ENCODE data around the gene KIF3A. TPM values are rescaled to one million over a fixed set of nuclear protein-coding genes. Genes with fewer than 3 reads are reported as not detected.

The KIF3A gene
- total RNA-seq, 1 donor from 2014 or later: 9.2 TPM

DNA sequence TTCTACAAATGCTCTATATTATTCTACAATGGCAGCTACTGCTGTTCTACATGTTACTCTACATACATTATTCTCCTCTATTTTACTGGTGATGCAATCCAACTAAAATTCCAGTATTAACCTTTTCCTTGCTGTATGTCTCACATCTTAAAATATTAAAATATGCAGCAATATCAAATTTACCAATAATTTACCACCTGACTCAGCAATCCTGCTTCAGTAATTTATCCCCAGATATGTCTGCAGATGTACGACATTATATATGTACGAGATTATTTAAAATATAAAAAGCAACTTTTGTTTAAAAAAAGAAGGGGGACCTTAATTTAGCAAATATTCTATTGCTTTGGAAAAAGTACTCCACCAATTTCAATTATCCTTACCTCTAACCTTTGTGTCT lies 11.6 kb downstream of the KIF3A start:
- Mint-ChIP-seq H3K27me3 (no peaks in the 10 kb centered on the region), H3K36me3 (ENCODE audit: low read depth) (peaks cover 35% of the 10 kb centered on the region), H3K4me3 (no peak overlapping the region), H3K27ac (no peak overlapping the region), H3K9me3 (no peaks in the 10 kb centered on the region), H3K4me1 (no peaks in the 10 kb centered on the region)
- ATAC-seq (ENCODE audit: low read depth): no peak
- TF ChIP-seq, protein P1, sequence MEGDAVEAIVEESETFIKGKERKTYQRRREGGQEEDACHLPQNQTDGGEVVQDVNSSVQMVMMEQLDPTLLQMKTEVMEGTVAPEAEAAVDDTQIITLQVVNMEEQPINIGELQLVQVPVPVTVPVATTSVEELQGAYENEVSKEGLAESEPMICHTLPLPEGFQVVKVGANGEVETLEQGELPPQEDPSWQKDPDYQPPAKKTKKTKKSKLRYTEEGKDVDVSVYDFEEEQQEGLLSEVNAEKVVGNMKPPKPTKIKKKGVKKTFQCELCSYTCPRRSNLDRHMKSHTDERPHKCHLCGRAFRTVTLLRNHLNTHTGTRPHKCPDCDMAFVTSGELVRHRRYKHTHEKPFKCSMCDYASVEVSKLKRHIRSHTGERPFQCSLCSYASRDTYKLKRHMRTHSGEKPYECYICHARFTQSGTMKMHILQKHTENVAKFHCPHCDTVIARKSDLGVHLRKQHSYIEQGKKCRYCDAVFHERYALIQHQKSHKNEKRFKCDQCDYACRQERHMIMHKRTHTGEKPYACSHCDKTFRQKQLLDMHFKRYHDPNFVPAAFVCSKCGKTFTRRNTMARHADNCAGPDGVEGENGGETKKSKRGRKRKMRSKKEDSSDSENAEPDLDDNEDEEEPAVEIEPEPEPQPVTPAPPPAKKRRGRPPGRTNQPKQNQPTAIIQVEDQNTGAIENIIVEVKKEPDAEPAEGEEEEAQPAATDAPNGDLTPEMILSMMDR (IDR thresholded peaks at IDR 0.05): no peak
- intact Hi-C loops (cut with micrococcal nuclease): no loop called here
- DNase-seq: no peak
- CTCF ChIA-PET: interaction anchor here (1.0 kb wide), 1 partner anchor 198 kb away, joined by 3 read pairs; no protein-coding TSS in a partner anchor
- POLR2A ChIA-PET: no interaction called here

DNA sequence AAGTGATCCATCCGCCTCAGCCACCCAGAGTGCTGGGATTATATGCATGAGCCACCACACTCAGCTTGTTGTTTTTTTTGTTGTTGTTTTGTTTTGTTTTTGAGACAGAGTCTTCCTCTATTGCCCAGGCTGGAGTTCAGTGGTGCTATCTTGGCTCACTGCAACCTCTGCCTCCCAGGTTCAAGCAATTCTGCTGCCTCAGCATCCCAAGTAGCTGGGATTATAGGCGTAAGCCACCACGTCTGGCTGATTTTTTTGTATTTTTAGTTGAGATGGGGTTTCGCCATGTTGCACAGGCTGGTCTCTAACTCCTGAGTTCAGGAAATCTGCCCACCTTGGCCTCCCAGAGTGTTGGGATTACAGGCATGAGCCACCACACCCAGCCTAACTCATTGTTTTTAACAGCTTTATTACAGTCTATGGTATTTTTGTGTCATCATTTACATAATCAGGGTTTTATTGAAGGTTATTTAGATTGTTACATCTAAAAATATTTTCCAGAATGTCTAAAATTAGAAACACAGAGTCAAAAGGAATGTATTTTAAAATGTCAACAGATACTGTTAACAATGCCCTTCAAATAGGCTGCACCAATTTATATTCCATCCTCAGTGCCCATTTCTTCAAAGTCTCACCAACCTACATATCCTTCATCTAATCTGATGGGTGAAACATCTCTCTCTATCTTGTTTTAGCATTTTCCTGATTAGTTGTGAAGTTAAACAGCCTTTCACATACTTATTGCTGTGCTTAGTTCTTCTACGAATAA lies 18.6 kb downstream of the KIF3A start:
- TF ChIP-seq, protein P1 (IDR thresholded peaks at IDR 0.05): no peak
- Mint-ChIP-seq H3K27me3 (no peaks in the 10 kb centered on the region), H3K4me3 (no peak overlapping the region), H3K36me3 (ENCODE audit: low read depth) (peaks cover 27% of the 10 kb centered on the region), H3K4me1 (no peaks in the 10 kb centered on the region), H3K27ac (no peak overlapping the region), H3K9me3 (no peaks in the 10 kb centered on the region)
- ChIA-PET CTCF (no interaction called here), POLR2A (no interaction called here)
- intact Hi-C loops (cut with micrococcal nuclease): no loop called here
- ATAC-seq (ENCODE audit: low read depth): no peak
- DNase-seq: no peak

DNA sequence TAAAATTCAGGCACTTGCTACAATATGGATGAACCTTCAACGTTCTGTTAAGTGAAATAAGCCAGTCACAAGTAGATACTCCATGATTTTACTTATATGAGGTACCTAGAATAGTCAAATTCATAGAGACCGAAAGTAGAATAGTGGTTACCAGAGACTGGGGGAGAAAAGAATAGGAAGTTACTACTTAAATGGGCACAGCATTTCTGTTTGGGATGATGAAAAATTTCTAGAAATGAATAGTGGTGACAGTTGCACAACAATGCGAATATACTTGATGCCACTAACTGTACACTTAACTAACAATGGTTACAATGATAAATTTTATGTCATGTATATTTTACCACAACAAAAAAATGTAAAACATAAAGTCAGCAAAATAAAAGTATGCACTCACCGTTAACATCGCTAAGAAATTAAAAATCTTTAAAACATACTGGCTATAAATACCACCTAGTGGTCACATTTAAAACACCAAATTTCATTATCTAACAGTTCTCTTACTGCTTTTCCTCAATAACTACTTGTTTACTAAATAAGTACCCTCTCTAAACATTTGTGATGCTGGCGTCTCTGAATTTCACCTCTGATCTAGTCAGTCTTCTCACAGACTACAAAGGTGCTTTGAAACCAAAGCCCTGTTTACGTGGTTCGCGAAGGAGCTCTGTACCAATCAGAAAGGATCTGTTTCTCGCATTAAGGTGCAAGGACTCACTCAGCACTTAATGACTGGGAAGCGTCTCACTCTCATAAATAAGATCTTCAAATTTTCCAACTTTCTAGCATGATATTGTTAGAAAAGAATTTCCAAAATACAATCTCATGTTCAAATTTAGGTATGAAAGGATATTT lies 22.7 kb downstream of the KIF3A start:
- ChIA-PET POLR2A (no interaction called here), CTCF (interaction anchor here (0.7 to 2.2 kb wide), 4 partner anchors 187 to 330 kb away, joined by 3 to 11 read pairs (median 4); no protein-coding TSS in a partner anchor)
- DNase-seq (no peak), ATAC-seq (ENCODE audit: low read depth) (no peak)
- TF ChIP-seq, protein P1 (IDR thresholded peaks at IDR 0.05): no peak
- Mint-ChIP-seq H3K9me3 (no peaks in the 10 kb centered on the region), H3K27ac (no peak overlapping the region), H3K4me3 (no peak overlapping the region), H3K27me3 (no peaks in the 10 kb centered on the region), H3K36me3 (ENCODE audit: low read depth) (peaks cover 18% of the 10 kb centered on the region), H3K4me1 (no peaks in the 10 kb centered on the region)
- intact Hi-C loops (cut with micrococcal nuclease): loop anchor here (1.0 kb wide), 3 partner anchors 188 to 329 kb away; no protein-coding TSS in a partner anchor

DNA sequence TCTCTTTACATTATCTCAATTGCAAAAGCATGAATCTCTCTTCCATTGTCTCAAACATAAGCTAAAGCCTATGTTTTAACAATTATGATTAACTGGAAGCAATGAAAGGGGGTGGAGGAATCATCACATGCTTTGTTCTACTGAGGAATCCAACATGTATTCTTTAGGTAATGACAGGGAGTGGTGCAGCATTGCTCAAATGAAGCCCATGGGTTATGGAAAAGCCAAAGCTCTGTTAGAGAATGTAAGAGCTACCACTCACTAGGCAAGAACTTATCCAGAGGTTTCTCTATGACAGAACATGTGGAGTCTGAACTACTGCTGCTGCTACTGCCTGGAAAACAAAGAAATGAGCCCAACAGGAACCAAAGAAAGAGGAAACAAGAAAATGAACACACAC lies 28.7 kb downstream of the KIF3A start:
- Mint-ChIP-seq H3K36me3 (ENCODE audit: low read depth) (peaks cover 15% of the 10 kb centered on the region), H3K27me3 (no peaks in the 10 kb centered on the region), H3K9me3 (no peaks in the 10 kb centered on the region), H3K4me1 (no peaks in the 10 kb centered on the region), H3K27ac (no peak overlapping the region), H3K4me3 (no peak overlapping the region)
- CTCF ChIA-PET: interaction anchor here (0.6 kb wide), 1 partner anchor 8 kb away, joined by 3 read pairs; no protein-coding TSS in a partner anchor
- no peak for ATAC-seq (ENCODE audit: low read depth)
- TF ChIP-seq, protein P1 (IDR thresholded peaks at IDR 0.05): no peak
- no peak for DNase-seq
- intact Hi-C loops (cut with micrococcal nuclease): no loop called here
- POLR2A ChIA-PET: no interaction called here

DNA sequence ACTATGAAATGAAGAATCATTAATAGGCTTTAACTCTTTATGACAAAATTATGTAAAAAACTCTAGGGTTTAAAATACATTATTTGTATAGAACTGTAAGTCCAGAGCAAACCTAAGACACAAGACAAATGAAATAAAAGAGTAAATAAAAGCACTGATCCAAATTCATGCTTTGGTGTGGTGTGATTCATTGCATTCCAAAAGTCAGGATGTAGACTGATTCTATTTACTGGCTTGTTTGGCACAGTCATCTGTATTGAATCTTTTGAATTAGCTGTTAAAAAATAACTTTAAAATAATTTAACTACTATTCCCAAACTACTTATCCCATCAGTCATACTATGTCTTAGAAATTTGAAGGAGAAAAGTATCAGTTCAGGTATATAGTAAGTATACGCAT lies 32.5 kb downstream of the KIF3A start:
- ChIA-PET CTCF (no interaction called here), POLR2A (no interaction called here)
- H3K27me3 Mint-ChIP-seq: no peaks in the 10 kb centered on the region
- DNase-seq (no peak), ATAC-seq (ENCODE audit: low read depth) (no peak)
- H3K36me3 Mint-ChIP-seq (ENCODE audit: low read depth): peaks cover 35% of the 10 kb centered on the region
- TF ChIP-seq, protein P1 (IDR thresholded peaks at IDR 0.05): no peak
- intact Hi-C loops (cut with micrococcal nuclease): no loop called here
- no peak overlapping the region for H3K27ac Mint-ChIP-seq
- no peaks in the 10 kb centered on the region for H3K9me3 Mint-ChIP-seq
- H3K4me3 Mint-ChIP-seq: no peak overlapping the region
- H3K4me1 Mint-ChIP-seq: no peaks in the 10 kb centered on the region
